Non-pigmented ciliary epithelial cell (primary cell): ENCODE data around the gene UBXN6.
A peak's percentile ranks its signal among the peaks of the same experiment; 100 is the strongest.

ENCODE experiments used
- DNase-seq: peaks from one replicate; pipeline ENCODE4 v3.0.0-alpha.2; 2010; ENCODE audit warnings: low read depth

Gene UBXN6

GRCh38 chr19:4493929-4494690 lies 36.5 kb upstream of the UBXN6 start:
- no peak for DNase-seq

- no peak for DNase-seq
Observed at GRCh38 chr19:4493104-4493928, 35.7 kb upstream of the UBXN6 start.

DNA sequence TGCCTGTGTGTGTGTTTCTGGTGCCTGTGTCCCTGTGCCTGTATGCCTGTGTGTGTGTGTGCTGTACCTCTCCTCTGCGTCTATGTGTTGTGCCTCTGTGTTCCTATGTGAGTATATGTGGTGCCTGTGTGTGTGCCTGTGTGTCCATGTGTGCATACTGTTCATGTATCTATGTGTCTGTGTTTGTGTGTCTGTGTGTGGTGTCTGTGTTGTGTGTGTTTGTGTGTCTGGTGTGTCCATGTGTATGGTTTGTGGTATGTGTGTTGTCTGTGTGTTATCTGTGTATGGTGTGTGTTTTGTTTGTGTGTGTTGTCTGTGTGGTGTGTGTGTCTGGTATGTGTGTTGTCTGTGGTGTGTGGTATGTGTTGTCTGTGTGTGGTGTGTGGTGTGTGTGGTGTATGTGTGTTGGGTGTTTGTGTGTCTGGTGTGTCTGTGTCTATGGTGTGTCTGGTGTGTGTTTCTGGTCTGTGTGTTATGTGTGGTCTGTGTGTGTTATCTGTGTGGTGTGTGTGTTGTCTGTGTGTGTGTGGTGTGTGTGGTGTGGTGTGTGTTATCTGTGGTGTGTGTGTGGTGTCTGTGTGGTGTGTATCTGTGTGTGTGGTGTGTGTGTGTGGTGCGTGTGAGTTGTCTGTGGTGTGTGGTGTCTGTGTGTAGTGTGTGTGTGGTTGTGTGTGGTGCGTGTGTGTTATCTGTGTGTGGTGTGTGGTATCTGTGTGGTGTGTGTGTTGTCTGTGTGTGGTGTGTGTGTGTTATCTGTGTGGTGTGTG lies 34.9 kb upstream of the UBXN6 start:
- DNase-seq, result no peak

DNA sequence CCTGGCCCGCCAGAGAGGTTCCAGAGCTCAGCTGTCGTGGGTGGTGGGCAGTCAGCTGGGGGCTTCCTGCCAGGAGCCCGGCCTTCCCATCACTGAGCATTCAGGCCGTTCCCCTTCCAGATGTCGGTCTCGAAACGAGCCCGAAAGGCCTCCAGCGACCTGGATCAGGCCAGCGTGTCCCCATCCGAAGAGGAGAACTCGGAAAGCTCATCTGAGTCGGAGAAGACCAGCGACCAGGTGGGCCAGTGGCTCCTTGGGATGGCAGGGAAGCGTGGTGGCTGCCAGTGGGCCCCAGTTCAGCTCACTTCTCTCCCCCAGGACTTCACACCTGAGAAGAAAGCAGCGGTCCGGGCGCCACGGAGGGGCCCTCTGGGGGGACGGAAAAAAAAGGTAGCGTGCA lies 33.9 kb upstream of the UBXN6 start:
- DNase-seq, result no peak

DNA sequence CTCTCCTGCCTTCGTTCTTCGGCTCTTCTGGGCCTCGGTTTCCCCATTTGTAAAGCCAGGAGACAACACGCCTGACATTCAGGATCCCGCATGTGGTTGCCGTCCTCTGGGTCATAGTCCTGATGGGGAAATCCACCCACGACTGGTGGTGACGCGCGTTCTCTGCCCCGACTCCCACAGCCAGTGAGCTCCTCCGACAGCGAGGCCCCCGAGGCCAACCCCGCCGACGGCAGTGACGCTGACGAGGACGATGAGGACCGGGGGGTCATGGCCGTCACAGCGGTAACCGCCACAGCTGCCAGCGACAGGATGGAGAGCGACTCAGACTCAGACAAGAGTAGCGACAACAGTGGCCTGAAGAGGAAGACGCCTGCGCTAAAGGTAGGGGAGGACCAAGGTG lies 30.9 kb upstream of the UBXN6 start:
- DNase-seq, result no peak

DNA sequence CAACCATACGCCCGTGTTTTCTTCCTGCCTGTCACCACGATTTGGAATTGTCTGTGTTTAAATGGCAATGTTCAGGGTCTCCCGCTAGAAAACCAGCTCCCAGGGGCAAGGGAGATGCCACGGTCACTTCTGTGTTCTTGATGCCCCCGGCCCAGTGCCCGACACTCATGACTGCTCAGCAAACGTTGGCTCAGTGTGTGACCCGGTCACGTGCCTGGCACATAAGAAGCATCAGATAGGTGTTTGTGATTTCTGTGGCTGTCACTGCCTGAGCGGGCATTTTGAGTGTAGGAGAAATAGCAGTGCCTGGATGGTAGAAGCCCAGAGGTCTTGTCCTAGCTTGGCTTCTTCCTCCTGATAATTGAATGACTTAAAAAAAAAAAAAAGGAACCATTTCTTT lies 30.0 kb upstream of the UBXN6 start:
- no peak for DNase-seq

DNA sequence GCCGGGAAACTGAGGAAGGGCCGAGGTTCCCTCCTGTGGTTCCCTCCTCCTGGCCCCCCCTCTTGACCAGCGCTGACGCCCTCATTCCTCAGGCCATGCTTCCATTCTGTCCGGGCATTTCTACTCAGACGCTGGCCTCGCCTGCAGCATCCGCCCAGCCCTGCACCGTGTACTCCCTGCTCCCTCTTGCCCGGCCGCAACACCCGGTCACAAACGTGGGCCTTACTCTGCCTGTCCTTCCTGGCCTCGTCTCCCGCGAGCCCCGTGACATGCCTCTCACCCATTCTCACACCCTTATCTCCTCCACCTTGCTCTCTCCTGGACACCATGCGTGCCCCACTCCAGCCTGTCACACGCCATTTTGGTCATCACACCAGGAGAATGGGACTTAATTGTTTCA lies 25.8 kb upstream of the UBXN6 start:
- no peak for DNase-seq

DNA sequence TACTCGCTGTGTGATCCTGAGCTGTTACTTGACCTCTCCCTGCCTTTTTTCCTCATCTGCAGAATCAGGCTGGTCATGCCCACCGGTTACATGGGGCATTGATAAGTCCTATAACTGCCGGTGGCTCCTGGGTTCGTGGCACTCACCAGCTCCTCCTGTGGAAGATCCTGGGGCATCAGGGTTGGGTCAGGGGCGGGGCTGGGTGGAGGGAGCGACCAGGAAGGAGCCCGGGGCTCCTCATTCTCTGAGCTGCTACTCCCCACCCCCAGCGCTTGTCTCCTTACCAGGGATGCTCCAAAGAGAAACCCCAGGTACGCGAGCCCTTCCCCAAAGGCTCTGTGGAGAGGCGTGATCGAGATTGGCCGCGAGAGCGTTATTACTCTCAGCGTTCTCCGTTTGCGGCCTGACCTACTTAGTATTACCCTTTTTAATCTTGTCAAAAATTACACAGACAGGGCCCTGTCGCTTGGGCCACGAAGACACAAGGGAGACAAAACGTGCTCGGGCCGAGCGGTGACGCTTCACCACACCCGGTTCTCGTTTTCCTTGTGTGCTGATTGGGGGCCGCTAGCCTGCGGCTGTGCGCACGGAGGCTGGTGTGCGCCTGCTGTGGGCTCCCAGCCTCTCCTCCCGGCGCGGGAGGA lies 25.2 kb upstream of the UBXN6 start:
- DNase-seq, result no peak

DNA sequence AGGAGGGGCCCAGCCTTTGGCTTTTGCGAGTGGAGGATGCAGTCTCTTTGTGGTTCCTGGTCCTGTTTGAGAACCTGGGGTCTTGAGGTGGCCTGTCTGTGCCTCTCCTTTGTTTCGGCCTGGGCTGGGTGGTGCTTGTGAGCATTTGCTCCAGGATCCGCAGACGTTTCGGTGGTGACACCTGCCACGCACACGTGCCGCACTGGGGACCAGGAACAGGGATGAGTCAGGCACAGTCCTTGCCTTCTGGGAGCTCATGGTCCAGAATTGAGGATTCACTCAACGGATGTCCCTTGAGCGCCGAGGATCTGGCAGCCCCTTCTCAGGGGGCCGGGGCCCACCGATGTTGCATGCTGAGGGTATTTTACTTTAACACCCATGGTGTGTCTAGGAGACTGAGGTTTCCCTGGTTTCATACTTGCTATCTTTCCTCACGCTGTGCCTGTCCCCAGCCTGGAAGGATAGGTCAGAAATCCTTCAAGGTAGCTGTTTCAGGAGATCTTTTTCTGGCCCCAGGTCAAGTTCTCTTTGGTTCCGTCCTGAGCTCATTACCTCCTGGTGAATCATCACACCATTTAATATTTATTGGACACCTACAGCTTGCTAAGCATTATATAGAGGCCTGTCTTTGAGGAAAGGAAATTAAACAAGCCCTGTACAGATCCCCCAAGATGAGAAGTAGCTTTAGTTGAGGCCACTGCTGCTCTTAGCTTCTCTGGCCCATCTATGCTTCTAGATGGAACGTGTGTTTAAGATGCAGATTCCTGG lies 19.6 kb upstream of the UBXN6 start:
- no peak for DNase-seq

DNA sequence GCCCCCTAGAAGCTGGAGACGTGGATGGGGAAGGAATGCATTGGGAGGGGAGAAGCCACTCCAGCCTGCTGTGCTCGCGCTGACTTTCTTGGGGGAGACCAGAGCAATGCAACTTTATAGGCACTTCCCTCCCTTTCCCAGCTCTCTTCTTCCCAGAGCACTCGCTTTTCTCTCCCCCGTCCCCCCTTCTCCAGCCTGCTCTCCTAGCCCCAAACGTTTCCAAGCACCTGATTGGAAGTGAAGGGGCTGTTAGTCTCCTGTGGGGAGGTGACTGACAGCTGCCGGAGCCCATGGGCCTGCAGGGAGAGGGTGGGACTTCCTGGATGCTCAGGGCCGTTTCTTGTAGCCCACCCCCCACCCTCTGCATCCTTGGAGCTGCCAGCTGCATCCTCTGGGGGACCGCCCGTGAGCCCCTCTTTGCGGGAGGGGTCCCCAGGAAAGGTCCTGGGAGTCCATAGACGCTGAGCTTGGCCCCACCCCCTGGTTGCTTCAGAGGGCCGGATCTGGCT lies 17.0 kb upstream of the UBXN6 start:
- DNase-seq, result no peak

GRCh38 chr19:4473763-4474513 lies 16.3 kb upstream of the UBXN6 start:
- DNase-seq, result no peak

GRCh38 chr19:4473011-4473762 lies 15.6 kb upstream of the UBXN6 start:
- DNase-seq, result no peak

GRCh38 chr19:4472174-4472974 lies 14.8 kb upstream of the UBXN6 start, which contains the start of gene HDGFL2:
Gene HDGFL2, plus strand, starts transcription at chr19:4472297. Its CDS starts 54 bp downstream, at chr19:4472351.
- DNase-seq, result no peak

GRCh38 chr19:4471403-4472173 lies 14.0 kb upstream of the UBXN6 start:
- DNase-seq, result peak; percentile 100

- no peak for DNase-seq
Observed at GRCh38 chr19:4467835-4468234, 10.2 kb upstream of the UBXN6 start.

DNA sequence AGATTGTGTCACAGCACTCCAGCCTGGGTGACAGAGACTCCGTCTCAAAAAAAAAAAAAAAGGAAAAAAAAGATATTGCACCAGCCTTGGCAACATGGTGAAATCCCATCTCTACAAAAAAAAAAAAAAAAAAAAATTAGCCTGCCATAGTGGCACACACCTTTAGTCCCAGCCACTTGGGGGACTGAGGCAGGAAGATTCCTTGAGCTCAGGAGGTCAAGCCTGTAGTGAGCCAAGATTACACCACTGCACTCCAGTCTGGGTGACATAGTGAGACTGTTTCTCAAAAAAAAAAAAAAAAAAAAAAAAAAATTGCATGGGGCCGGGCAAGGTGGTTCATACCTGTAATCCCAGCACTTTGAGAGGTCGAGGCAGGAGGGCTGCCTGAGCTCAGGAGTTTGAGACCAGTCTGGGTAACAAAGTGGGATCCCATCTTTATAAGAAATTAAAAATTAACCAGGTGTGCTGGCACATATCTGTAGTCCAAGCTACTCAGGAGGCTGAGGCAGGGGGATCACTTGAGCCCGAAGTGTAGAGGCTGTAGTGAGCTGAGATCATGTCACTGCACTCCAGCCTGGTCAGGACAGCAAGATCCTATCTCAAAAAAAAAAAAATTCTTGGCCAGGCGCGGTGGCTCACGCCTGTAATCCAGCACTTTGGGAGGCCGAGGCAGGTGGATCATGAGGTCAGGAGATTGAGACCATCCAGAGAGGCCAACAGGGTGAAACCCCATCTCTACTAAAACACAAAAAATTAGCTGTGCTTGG lies 7.4 kb upstream of the UBXN6 start:
- no peak for DNase-seq
